Heart left ventricle (tissue), 16 donors: ENCODE measurements around the gene GANC. TPM values are rescaled to one million over a fixed set of nuclear protein-coding genes. Genes with fewer than 3 reads are reported as not detected.

ENCODE experiments used
- ATAC-seq, 4 donors: fragments of 200-7000 bp; cut with Tn5 transposase; one replicate each; pipeline ENCODE4 v1.9.1; 2020 to 2022; ENCODE audit warnings: moderate library complexity in 4 of 4, mild to moderate bottlenecking in 3 of 4, moderate number of reproducible peaks in 1 of 4
- DNase-seq, 5 donors: peaks; one replicate each; pipeline ENCODE4 v3.0.0-alpha.2; 2020
- H3K27ac ChIP-seq, 12 donors: fragments of 200-600 bp; sonication (generic) in 4 of 12; one replicate each; pipeline versions ENCODE4 v1.5.0 to v1.8.0; 2016 to 2022; ENCODE audit warnings: mild to moderate bottlenecking in 2 of 12
- H3K27me3 ChIP-seq, 9 donors: fragments of 200-600 bp; sonication (generic) in 2 of 9; one replicate each; pipeline versions ENCODE4 v1.5.1 to v1.8.0; 2016 to 2022; ENCODE audit warnings: mild to moderate bottlenecking in 3 of 9
- H3K36me3 ChIP-seq, 9 donors: fragments of 200-600 bp; sonication (generic) in 2 of 9; one replicate each; pipeline versions ENCODE4 v1.5.0 to v1.8.0; 2018 to 2022; ENCODE audit warnings: mild to moderate bottlenecking in 2 of 9
- H3K4me1 ChIP-seq, 12 donors: fragments of 200-600 bp; sonication (generic) in 4 of 12; one replicate each; pipeline versions ENCODE4 v1.5.0 to v1.8.0; 2016 to 2022; ENCODE audit warnings: mild to moderate bottlenecking in 3 of 12
- H3K4me3 ChIP-seq, 12 donors: fragments of 200-600 bp; sonication (generic) in 4 of 12; one replicate each; pipeline versions ENCODE4 v1.5.0 to v1.8.0; 2017 to 2022; ENCODE audit warnings: mild to moderate bottlenecking in 9 of 12, moderate library complexity in 4 of 12
- H3K9me3 ChIP-seq, 12 donors: fragments of 200-600 bp; sonication (generic) in 4 of 12; one replicate each; pipeline versions ENCODE4 v1.5.0 to v1.8.0; 2016 to 2022; ENCODE audit warnings: mild to moderate bottlenecking in 1 of 12
- POLR2A ChIP-seq, 2 donors: fragments of 450-650 bp; IDR thresholded peaks; one replicate each; pipeline ENCODE4 v1.6.1; 2017; ENCODE audit warnings: antibody characterized with exemption in 2 of 2, mild to moderate bottlenecking in 2 of 2, moderate library complexity in 2 of 2
- WGBS, 4 donors: extraction: QIAGEN DNeasy Blood & Tissue Kit in 2 of 4; methylation state at CpG; one replicate each; pipeline versions ENCODE4 v1.1.5 to v1.1.7; 2013 to 2018; 5-methylcytosine and 5-hydroxymethylcytosine counted together
- intact Hi-C, 10 donors: fragments of 100-400 bp; cut with DNase I; formaldehyde crosslinking; loops; one replicate each; pipeline versions ENCODE4 v1.11.1 to v1.14.2; 2022
- polyA plus RNA-seq, 2 donors: library from polyadenylated mRNA; stranded (reverse); fragments of 200-250 nt; gene quantifications; one replicate each; pipeline ENCODE4 v1.2.3, GENCODE V29; 2013
- total RNA-seq, 9 donors: library from RNA; depleted of rRNA in 2 of 9; stranded (reverse); fragments of >200 nt in 2 of 9; fragmentation: NEBNext Ultra II Directional in 3 of 9; extraction: Animal tissue kit (Norgen Biotek cat#: 25700) in 3 of 9; gene quantifications; one replicate each; pipeline versions ENCODE4 v1.1.0 to v1.2.4, GENCODE V29; 2016 to 2023
- TF ChIP-seq, protein P1 (sequence below), 12 donors: fragments of 200-600 bp; sonication (generic) in 4 of 12; IDR thresholded peaks; one replicate each; pipeline versions ENCODE4 v1.5.0 to v1.8.0; 2018 to 2022; ENCODE audit warnings: antibody characterized with exemption in 12 of 12, mild to moderate bottlenecking in 5 of 12
- donor health status: ischemic (EF 13 %, LVEDD 7.1; RV severe dilation, severe dysfunction).
- donor health status: healthy with polysubstance abuse.
- donor health status: DM: no; HTN: yes; CAD: no.
- donor health status: DM: no; HTN: no; CAD: no.
- donor health status: ischemic (EF 25% LVEDD 6.9; RV normal size, moderate dysfunction).
- donor health status: ischemic (EF 25% LVEDD 5.7; RV mildly dilated, moderate dysfunction).
- donor health status: healthy.
- donor health status: DM: yes; HTN: yes; CAD: no.
- donor health status: ischemic (EF 35%, LVEDD 5.7; RV mildly dilated, moderate dysfunction).
- donor health status: nonischemic (EF 11% LVEDD 7.7; RV severe dilation, severe dysfunction).
- donor health status: DM: yes; HTN: yes; CAD: no.
- donor health status: PGD.
- donor health status: ischemic (EF 29% LVEDD 5.4; RV normal size, mild dysfunction).
- donor health status: nonischemic (EF 23%, LVEDD 6.1; RV moderate dilation, normal function).

Gene GANC
- total and polyA plus RNA-seq, 11 donors = 6.8 to 30.2 (median 17.0) TPM

DNA sequence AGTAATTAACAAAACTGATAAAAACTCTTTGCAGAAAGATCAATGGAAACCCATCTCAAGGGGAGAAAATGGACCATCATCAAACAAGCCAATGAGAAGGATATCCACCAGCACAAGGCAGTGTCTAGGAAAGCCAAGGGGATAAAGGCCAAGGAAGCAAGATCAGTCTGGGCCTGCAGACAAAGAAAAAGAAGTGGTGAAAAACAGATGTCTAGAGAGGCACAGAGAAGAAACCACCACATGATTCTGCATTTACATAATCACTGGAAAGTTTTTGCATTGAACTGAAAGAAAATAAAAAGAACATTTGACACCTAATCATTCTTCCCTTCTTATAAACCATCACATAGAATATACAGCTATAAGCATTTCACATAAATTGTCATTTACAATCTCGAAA, 41.9 kb upstream of the GANC start:
- WGBS, 4 donors = 91 to 98% (median 95%) methylated on average over 1 of the region's 1 CpG
- H3K36me3 ChIP-seq = peaks cover 0 to 100% (median 99%) of the 10 kb centered on the region in 9 donors
- no peaks in the 10 kb centered on the region for H3K9me3 ChIP-seq
- no peaks in the 10 kb centered on the region for H3K27me3 ChIP-seq
- intact Hi-C loops = loop anchor here in 1 of 10 donors (10.0 kb wide), 1 partner anchor 204 kb away; no protein-coding TSS in a partner anchor
- DNase-seq (no peak), ATAC-seq (no peak)
- H3K4me3 ChIP-seq = no peak overlapping the region
- H3K27ac ChIP-seq = no peak overlapping the region
- no peaks in the 10 kb centered on the region for H3K4me1 ChIP-seq
- TF ChIP-seq, protein P1, sequence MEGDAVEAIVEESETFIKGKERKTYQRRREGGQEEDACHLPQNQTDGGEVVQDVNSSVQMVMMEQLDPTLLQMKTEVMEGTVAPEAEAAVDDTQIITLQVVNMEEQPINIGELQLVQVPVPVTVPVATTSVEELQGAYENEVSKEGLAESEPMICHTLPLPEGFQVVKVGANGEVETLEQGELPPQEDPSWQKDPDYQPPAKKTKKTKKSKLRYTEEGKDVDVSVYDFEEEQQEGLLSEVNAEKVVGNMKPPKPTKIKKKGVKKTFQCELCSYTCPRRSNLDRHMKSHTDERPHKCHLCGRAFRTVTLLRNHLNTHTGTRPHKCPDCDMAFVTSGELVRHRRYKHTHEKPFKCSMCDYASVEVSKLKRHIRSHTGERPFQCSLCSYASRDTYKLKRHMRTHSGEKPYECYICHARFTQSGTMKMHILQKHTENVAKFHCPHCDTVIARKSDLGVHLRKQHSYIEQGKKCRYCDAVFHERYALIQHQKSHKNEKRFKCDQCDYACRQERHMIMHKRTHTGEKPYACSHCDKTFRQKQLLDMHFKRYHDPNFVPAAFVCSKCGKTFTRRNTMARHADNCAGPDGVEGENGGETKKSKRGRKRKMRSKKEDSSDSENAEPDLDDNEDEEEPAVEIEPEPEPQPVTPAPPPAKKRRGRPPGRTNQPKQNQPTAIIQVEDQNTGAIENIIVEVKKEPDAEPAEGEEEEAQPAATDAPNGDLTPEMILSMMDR (IDR thresholded peaks at IDR 0.05) = no peak
- no peak for TF ChIP-seq POLR2A (IDR thresholded peaks at IDR 0.05)

- intact Hi-C loops = loop anchor here in 1 of 10 donors (10.0 kb wide), 1 partner anchor 202 kb away; no protein-coding TSS in a partner anchor
- ATAC-seq = no peak
- Histone ChIP-seq H3K4me3 (no peak overlapping the region), H3K36me3 (peaks cover 0 to 100% (median 99%) of the 10 kb centered on the region in 9 donors), H3K9me3 (no peaks in the 10 kb centered on the region), H3K27ac (no peak overlapping the region), H3K27me3 (no peaks in the 10 kb centered on the region), H3K4me1 (no peaks in the 10 kb centered on the region)
- no peak for TF ChIP-seq POLR2A (IDR thresholded peaks at IDR 0.05)
- TF ChIP-seq, protein P1 (IDR thresholded peaks at IDR 0.05) = no peak
- WGBS, 4 donors = 69 to 77% (median 75%) methylated on average over 5 of the region's 5 CpGs
- no peak for DNase-seq
These were observed 40.4 kb upstream of the GANC start for GRCh38 chr15:42232606-42233005.

- Histone ChIP-seq H3K27me3 (no peaks in the 10 kb centered on the region), H3K4me3 (no peak overlapping the region), H3K36me3 (peaks cover 0 to 100% (median 99%) of the 10 kb centered on the region in 9 donors), H3K4me1 (no peaks in the 10 kb centered on the region), H3K27ac (no peak overlapping the region), H3K9me3 (no peaks in the 10 kb centered on the region)
- TF ChIP-seq, protein P1 (IDR thresholded peaks at IDR 0.05) = no peak
- no peak for TF ChIP-seq POLR2A (IDR thresholded peaks at IDR 0.05)
- WGBS, 4 donors = 90 to 97% (median 93%) methylated on average over 2 of the region's 2 CpGs
- no peak for ATAC-seq
- DNase-seq = no peak
- intact Hi-C loops = loop anchor here in 1 of 10 donors (10.0 kb wide), 1 partner anchor 202 kb away; no protein-coding TSS in a partner anchor
These were observed 39.9 kb upstream of the GANC start for GRCh38 chr15:42233107-42233506.

- Histone ChIP-seq H3K36me3 (peaks cover 0 to 93% (median 79%) of the 10 kb centered on the region in 9 donors), H3K27me3 (no peaks in the 10 kb centered on the region), H3K27ac (no peak overlapping the region), H3K4me3 (no peak overlapping the region), H3K9me3 (no peaks in the 10 kb centered on the region), H3K4me1 (no peaks in the 10 kb centered on the region)
- ATAC-seq (no peak), DNase-seq (no peak)
- intact Hi-C loops = loop anchor here in 1 of 10 donors (10.0 kb wide), 1 partner anchor 195 kb away; no protein-coding TSS in a partner anchor
- no peak for TF ChIP-seq POLR2A (IDR thresholded peaks at IDR 0.05)
- TF ChIP-seq, protein P1 (IDR thresholded peaks at IDR 0.05) = no peak
These were observed 33.3 kb upstream of the GANC start for GRCh38 chr15:42239528-42240182.
